Adipocyte (in vitro differentiated cells): ENCODE results near the gene IER5L.

Experiments used
- DNase-seq: peaks from one replicate; pipeline ENCODE4 v3.0.0-alpha.2; 2015; ENCODE audit warnings: low read depth
- H3K27me3 ChIP-seq: replicated peaks from 2 replicates; pipeline ENCODE4 v1.7.0; 2013; ENCODE audit warnings: mild to moderate bottlenecking, low read length, moderate library complexity; ENCODE audit not compliant: control insufficient read depth, insufficient read depth
- H3K36me3 ChIP-seq: 2 replicates; pipeline ENCODE4 v1.7.0; 2013; ENCODE audit warnings: low read length, mild to moderate bottlenecking, moderate library complexity; ENCODE audit not compliant: control insufficient read depth, insufficient read depth, severe bottlenecking
- H3K4me1 ChIP-seq: 2 replicates; pipeline ENCODE4 v1.7.0; 2013; ENCODE audit warnings: mild to moderate bottlenecking, low read length, moderate library complexity; ENCODE audit not compliant: control insufficient read depth, insufficient read depth
- H3K4me3 ChIP-seq: 2 replicates; pipeline ENCODE4 v1.7.0; 2013; ENCODE audit warnings: mild to moderate bottlenecking, low read length, moderate library complexity
- H3K9ac ChIP-seq: 2 replicates; pipeline ENCODE4 v1.7.0; 2013; ENCODE audit warnings: mild to moderate bottlenecking, low read length, moderate library complexity
- H3K9me3 ChIP-seq: 2 replicates; pipeline ENCODE4 v1.7.0; 2013; ENCODE audit warnings: mild to moderate bottlenecking, low read length, moderate library complexity; ENCODE audit not compliant: control insufficient read depth

Gene IER5L

DNA sequence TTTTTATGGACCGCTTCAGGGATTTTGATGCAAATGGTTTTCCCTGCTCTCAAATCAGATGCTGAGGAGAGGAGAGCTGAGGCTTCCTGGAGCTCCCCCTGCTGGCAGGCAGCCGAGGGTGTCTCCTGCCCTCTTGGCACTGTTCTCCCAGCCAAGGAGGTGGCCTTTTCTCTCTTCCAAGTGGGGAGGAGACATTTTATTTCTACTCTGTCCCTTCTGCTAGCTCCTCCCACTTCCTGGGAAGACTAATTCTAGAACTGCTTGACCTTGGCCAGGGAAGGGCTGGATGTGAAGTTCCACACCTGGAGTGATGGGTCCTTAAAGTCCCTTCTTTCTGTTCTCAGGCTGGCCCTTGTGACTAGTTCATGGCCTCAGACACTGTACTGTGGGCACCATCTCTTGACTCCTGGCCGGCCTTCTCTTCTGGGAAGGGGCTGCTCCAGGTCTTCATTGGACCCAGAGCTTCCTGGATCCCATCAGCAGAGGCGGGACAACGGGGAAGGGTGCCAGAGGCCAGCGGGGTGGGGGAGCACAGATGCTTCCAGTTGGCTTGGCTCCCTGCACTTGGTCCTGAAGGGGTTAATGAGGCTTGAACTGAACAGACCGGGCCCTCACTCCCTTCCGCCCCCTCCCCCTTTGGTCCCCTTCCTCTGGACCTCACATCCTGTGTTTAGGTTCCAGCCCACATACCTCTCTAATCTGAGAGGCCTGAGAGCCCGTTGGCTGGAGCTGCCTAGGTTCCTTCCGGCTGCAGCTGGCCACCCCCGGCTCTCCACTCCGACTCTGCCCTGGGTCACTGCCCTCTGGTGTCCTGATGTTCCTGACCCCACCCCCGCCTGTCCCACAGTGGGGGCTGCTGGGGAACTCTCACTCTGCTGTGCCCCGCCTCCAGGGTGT lies 34.8 kb downstream of the IER5L start:
- H3K36me3 ChIP-seq = peaks cover 12% of the 10 kb centered on the region
- H3K27me3 ChIP-seq = no peaks in the 10 kb centered on the region
- peaks cover 79% of the 10 kb centered on the region for H3K4me1 ChIP-seq
- H3K9ac ChIP-seq = peak overlapping the region; percentile 99
- peak overlapping the region; percentile 52 for H3K4me3 ChIP-seq
- DNase-seq = peak; percentile 93
- no peaks in the 10 kb centered on the region for H3K9me3 ChIP-seq

DNA sequence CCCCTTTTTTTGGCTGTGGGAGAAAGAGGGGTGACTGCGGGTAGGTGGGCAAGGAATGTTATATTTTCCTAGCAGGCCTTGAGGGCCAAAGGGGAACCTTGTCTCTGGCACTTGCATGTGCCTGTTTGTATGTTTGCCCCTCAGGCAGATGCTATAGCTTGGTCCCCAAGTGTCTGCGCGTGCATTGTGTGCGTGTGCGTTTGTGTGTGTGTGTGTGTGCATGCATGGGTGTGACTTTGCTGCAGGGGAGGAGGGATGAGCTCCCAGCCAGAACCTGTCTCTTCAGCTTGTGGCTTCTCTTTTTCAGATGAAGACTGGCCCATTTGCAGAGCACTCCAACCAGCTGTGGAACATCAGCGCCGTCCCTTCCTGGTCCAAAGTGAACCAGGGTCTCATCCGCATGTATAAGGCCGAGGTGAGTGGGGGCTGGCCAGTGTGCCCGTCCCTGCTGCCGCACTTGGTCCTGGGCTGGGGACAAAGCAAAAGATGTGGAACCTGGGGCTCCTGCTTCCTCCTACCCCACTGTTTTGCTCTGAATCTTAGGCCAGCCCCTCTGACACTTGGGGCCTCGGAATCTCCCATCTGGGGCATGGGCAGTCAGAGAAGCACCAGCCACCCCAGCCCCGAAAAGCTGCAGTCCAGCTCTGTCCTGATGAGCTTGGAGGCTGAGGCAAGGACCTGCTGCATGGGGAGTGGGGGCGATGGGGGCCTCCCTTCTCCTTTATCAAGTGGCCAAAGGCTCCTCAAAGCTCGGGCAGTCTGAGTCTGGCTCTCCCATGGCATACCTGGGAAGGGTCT lies 35.7 kb downstream of the IER5L start:
- peak overlapping the region; percentile 99 for H3K9ac ChIP-seq

DNA sequence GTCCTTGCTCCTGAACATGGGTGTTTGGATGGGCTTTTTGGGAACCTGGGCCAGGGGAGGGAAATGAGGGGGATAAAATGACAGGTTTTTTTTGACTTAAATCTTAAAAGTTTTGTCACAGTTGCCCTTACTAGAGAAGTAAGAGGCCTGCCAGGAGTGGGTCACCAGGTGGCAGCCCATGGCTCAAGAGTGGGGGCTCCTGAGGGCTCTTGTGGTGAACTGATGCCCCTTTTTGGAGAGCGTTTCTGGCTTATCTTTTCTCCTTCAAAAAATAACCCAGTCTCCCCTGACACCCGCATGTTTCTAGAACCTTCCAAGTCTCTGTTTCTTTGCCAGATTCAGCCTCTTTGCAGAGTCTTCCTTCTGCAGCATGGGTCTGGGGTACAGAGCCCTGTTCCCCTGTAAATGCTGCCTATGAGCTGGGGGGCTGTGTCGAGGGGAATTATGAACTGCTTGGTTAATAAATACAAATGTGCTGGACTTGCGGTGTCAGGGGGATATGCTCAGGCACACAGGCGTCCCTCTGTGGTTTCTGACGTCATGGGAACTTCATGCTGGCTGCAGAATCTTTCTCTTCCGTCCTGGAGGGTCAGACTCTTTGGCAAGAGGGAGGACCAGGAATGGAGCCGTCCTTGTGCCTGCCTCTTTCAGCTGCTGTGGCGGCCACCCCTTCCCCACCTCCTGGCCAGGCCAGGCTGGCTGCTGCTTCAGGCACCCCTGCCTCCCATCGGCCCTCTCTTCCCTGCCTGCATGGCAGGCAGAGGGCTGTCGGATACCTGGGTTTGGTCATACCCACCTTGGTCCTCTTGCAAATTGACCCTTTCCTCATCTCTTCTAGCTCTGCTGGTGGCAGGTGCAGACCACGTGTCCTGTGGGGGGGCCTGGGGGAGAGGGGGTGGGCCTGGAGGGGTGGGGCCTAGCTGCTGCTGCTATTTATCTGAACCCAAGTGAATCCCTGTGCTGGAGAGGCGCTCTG lies 36.7 kb downstream of the IER5L start:
- Histone ChIP-seq H3K36me3 (peaks cover 12% of the 10 kb centered on the region), H3K9ac (peak overlapping the region; percentile 99), H3K4me1 (peaks cover 77% of the 10 kb centered on the region), H3K27me3 (no peaks in the 10 kb centered on the region), H3K4me3 (peak overlapping the region; percentile 70), H3K9me3 (no peaks in the 10 kb centered on the region)
- peak; percentile 91 for DNase-seq

More for the DNA sequence above, 35.7 kb downstream of the IER5L start:
- Histone ChIP-seq H3K9me3 (no peaks in the 10 kb centered on the region), H3K27me3 (no peaks in the 10 kb centered on the region), H3K4me1 (peaks cover 85% of the 10 kb centered on the region), H3K4me3 (no peak overlapping the region), H3K36me3 (peaks cover 12% of the 10 kb centered on the region)
- DNase-seq = no peak

DNA sequence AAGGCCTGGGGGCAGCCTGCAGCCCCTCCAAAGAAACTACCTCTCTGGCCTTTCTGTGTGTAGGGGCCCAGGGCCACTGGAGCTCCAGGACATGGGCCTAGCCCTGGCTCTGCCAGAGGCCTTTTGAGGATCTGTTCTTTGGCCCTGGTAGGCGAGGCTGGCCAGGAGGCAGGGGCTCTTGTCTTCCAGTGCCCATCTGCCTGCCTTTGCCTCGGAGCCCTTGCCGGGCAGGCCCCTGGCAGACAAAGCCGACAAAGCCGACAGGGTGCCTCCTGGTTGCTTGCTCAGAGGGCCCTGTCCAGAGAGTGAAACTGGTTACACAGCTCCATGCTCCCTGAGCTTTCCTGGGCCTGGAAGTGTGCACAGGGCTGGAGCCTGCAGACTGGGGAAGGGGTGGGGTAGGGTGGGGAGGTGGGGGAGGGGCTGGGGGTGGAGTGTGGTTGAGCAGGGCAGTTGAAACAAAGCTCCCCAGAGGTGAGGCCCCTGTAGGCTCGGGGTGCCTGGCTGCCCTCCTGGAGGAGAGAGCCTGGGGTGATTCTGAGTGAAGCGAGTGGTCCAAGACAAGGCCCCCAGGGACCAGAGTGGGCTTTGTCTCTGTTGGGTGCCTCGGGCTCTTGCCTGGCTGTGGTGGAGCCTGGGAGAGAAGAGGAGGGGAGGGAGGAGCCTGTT lies 37.5 kb downstream of the IER5L start:
- peak overlapping the region; percentile 75 for H3K4me3 ChIP-seq
- H3K27me3 ChIP-seq = no peaks in the 10 kb centered on the region
- H3K9me3 ChIP-seq = no peaks in the 10 kb centered on the region
- H3K36me3 ChIP-seq = peaks cover 14% of the 10 kb centered on the region
- DNase-seq = peak; percentile 58
- peaks cover 69% of the 10 kb centered on the region for H3K4me1 ChIP-seq
- H3K9ac ChIP-seq = peak overlapping the region; percentile 99

DNA sequence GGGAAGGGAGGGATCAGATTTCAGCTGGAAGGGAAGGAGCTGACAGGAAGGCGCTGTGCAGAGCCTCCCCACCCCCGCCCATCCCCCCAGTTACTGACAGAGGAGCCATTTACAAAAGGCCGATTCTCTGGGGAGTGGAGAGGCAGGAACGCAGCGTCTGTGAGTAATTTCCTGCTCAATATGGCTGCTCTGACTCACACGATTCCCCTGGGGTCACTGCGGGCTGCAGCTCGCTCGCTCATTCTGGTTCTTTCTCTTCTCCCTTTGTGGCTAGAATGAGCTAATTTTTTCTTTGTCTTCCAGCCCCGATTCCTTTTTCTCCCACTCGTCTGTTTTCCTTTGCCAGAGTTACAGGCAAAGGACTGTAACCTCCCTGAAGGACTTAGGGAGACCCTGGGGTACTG lies 38.1 kb downstream of the IER5L start:
- peak; percentile 100 for DNase-seq
- Histone ChIP-seq H3K9ac (peak overlapping the region; percentile 99), H3K4me1 (peaks cover 64% of the 10 kb centered on the region), H3K27me3 (no peaks in the 10 kb centered on the region), H3K4me3 (peak overlapping the region; percentile 79), H3K9me3 (no peaks in the 10 kb centered on the region), H3K36me3 (peaks cover 18% of the 10 kb centered on the region)

DNA sequence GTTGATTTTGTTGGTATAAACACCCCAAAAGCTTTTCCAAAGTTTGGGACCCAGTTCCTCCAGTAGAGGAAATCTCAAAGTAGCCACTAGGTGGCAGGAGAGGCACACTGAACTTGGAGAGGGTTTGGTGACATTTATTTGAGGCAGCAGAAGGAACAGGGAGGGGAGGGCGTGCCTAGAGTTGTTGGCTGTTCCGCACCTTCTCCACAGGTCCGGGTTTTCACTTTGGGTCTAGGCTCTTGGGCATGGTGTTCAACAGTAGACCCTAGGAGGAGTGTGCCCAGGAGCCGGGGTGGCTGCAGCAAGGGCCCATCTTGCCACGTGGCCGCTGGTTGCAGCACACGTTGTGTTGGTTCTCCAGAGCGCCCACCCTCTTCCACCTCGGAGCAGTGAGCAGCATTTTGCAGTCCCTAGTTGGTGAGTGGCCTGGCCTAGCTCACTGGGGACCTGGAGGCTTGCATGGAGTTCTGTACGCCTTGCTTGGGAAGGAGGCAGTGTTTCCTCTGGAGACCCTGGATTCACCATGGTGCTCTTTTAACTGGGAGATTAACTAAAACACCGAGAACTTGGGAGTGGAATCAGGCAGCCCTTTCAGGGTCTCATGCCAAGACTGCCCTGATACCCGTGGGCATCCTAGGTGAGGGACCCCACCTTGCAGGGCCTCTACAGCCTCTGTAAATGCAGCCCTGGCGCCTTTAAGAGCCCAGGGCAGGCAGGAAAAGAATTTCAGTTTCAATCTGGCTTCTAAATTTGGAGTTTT lies 38.6 kb downstream of the IER5L start:
- peaks cover 22% of the 10 kb centered on the region for H3K36me3 ChIP-seq
- peak overlapping the region; percentile 99 for H3K9ac ChIP-seq
- H3K27me3 ChIP-seq = no peaks in the 10 kb centered on the region
- H3K9me3 ChIP-seq = no peaks in the 10 kb centered on the region
- H3K4me1 ChIP-seq = peaks cover 62% of the 10 kb centered on the region
- peak; percentile 95 for DNase-seq
- peak overlapping the region; percentile 79 for H3K4me3 ChIP-seq

DNA sequence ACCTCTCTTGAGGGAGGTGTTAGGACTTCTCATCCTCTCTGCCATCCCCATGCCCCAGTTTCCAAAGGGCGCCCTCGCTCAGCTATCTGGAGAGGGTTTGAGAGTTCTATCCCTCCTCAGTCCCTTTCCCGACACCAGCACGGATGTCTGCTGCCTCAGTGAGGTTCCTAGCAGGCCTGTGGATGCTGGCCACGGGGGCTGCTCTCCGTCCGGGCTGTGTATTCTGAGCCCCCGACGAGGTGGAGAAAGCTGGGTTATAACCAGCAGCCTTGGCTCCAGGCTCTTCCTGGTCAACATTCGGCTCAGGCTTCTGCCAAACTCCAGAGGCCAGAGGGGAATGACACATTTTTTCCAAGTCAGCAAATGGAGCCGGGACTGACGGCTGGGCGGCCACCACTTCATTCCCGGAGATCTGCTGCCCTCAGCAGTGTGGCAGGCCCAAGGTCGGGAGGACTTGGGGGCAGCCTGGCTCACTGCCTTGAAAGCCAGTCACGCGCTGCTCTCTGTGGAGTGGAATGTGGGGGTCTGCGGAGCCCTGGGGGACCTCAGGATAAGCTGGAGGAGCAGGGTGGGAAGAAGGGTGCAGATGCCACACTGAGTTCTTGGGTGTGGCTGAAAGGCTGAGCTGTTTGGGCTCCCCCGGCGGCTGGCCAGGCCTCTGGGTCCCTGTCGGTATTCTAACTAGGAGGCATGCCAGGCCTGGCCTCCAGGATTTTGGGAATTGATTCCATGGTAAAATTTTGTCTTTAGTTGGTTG lies 39.4 kb downstream of the IER5L start:
- H3K9me3 ChIP-seq = no peaks in the 10 kb centered on the region
- peak overlapping the region; percentile 79 for H3K4me3 ChIP-seq
- peaks cover 17% of the 10 kb centered on the region for H3K36me3 ChIP-seq
- peak overlapping the region; percentile 99 for H3K9ac ChIP-seq
- no peaks in the 10 kb centered on the region for H3K27me3 ChIP-seq
- H3K4me1 ChIP-seq = peaks cover 57% of the 10 kb centered on the region
- peak; percentile 66 for DNase-seq

DNA sequence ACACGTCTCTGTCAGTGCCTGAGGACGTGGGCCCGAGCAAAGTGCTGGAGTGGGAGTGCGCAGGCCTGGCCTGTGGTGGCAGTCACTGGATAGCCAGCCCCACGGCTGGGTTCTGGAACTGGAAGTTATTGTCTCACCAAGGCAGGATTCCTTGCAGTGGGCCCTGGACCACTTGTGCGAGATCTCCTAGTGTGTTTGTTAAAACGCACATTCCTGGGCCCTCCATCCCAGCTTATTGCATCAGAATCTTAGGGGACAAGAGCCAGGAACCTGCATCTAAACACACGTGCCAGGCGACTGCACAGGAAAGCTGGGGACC lies 40.0 kb downstream of the IER5L start:
- Histone ChIP-seq H3K4me1 (peaks cover 51% of the 10 kb centered on the region), H3K4me3 (peak overlapping the region; percentile 79), H3K9ac (peak overlapping the region; percentile 99), H3K36me3 (peaks cover 17% of the 10 kb centered on the region), H3K27me3 (no peaks in the 10 kb centered on the region), H3K9me3 (no peaks in the 10 kb centered on the region)
- DNase-seq = no peak

DNA sequence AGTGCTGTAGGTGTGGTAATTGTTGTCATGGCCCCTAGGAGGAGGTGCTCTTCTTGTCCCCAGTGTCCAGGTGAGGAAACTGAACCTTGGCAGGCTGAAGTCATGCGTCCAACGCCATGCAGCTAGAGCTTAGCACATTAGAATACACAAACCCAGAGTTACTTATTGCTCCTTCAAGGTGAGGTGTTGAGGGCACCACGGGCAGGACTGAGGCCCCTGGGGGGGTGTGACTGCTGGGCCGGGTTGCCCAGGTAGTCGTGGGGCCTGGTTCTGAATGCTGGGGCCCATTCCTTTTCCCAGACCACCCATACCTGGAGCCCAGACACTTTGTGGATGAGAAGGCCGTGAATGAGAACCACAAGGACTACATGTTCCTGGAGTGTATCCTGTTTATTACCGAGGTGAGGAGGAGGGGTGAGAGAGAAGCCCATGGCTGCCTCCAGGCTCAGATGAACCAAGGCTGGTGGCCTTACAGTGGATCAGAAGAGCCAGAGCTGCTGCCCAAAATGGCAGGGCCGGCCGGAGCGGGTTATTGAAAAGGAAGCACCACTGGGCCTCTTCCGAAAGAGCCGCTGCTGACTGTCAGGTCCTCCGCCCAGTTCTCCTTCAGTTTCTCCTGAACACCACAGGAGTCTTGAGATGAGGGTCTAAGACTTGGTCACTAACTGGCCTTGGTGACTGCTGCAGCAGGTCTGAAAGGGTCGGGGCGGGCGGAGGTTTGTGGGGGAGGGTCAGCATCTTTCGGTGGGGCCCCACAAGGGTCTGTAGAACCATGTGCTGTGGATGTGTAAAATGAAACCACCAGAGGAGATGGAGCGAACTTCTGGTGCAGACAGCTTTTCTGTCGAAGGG lies 40.5 kb downstream of the IER5L start:
- peaks cover 45% of the 10 kb centered on the region for H3K4me1 ChIP-seq
- H3K9ac ChIP-seq = peak overlapping the region; percentile 99
- H3K9me3 ChIP-seq = no peaks in the 10 kb centered on the region
- no peaks in the 10 kb centered on the region for H3K27me3 ChIP-seq
- H3K4me3 ChIP-seq = no peak overlapping the region
- DNase-seq = no peak
- peaks cover 14% of the 10 kb centered on the region for H3K36me3 ChIP-seq
